B cell (primary cell): Measurements from ENCODE around the gene EED. TPM values are rescaled to one million over a fixed set of nuclear protein-coding genes. Genes with fewer than 3 reads are reported as not detected.

Experiments
- ATAC-seq: fragments of 200-7000 bp; cut with Tn5 transposase; one replicate; pipeline ENCODE4 v1.10.0; 2021; ENCODE audit warnings: low read depth, mild to moderate bottlenecking, moderate number of reproducible peaks, moderate library complexity
- CTCF ChIA-PET: fragments of 350-600 bp; sonication (Branson Sonifier 250); formaldehyde crosslinking; loops from one replicate; lab custom pipeline; 2021; ENCODE audit warnings: antibody characterized with exemption, inconsistent platforms; lab: Charles Lee
- POLR2A ChIA-PET: fragments of 350-600 bp; sonication (Branson Sonifier 250); formaldehyde crosslinking; loops from one replicate; lab custom pipeline; 2021; ENCODE audit warnings: antibody characterized with exemption; lab: Charles Lee
- DNase-seq: peaks from one replicate; pipeline ENCODE4 v3.0.0; 2013
- H2AFZ ChIP-seq: 2 replicates; pipeline ENCODE4 v1.6.1; 2012; ENCODE audit warnings: mild to moderate bottlenecking, low read depth, low read length; ENCODE audit not compliant: insufficient read depth, poor library complexity, severe bottlenecking
- H3K27ac ChIP-seq, 2 donors: 1 replicate in 1 of 2; 2 replicates in 1 of 2; pipeline ENCODE4 v1.5.1; 2012 to 2013; ENCODE audit warnings: low read length in 2 of 2, mild to moderate bottlenecking in 2 of 2, moderate library complexity in 1 of 2
- H3K27me3 ChIP-seq, 4 experiments: fragments of 200-600 bp in 1 of 4; sonication (generic) in 1 of 4; replicated peaks in 1 of 4; 1 replicate in 2 of 4; 2 replicates in 2 of 4; pipeline versions ENCODE4 v1.6.1 to v1.7.0; 2013 to 2016; ENCODE audit warnings: low read length in 3 of 4, mild to moderate bottlenecking in 2 of 4, mixed read lengths in 1 of 4, moderate library complexity in 1 of 4; ENCODE audit not compliant: insufficient read depth in 4 of 4, control insufficient read depth in 3 of 4; ENCODE audit errors: control extremely low read depth in 1 of 4
- H3K36me3 ChIP-seq, 2 experiments: replicated peaks in 1 of 2; 1 replicate in 1 of 2; 2 replicates in 1 of 2; pipeline versions ENCODE4 v1.6.1 to v1.7.1; 2013; ENCODE audit warnings: low read length in 1 of 2; ENCODE audit not compliant: insufficient read depth in 2 of 2, control insufficient read depth in 1 of 2; ENCODE audit errors: control extremely low read depth in 1 of 2, extremely low read depth in 1 of 2
- H3K4me1 ChIP-seq, 2 donors: fragments of 200-600 bp in 1 of 2; sonication (generic) in 1 of 2; 1 replicate in 1 of 2; 2 replicates in 1 of 2; pipeline versions ENCODE4 v1.5.1 to v1.6.1; 2013 to 2017; ENCODE audit warnings: low read length in 2 of 2; ENCODE audit not compliant: control insufficient read depth in 2 of 2, insufficient read depth in 2 of 2
- H3K4me2 ChIP-seq: replicated peaks from 2 replicates; pipeline ENCODE3; 2012; ENCODE audit warnings: mild to moderate bottlenecking, low read depth, low read length; ENCODE audit not compliant: poor library complexity, severe bottlenecking
- H3K4me3 ChIP-seq, 5 experiments: fragments of 200-600 bp in 1 of 5; sonication (generic) in 1 of 5; 1 replicate in 3 of 5; 2 replicates in 2 of 5; pipeline versions ENCODE4 v1.5.1 to v1.7.0; 2011 to 2016; ENCODE audit warnings: low read length in 4 of 5, mild to moderate bottlenecking in 4 of 5, low read depth in 2 of 5, control low read depth in 1 of 5, moderate library complexity in 1 of 5; ENCODE audit not compliant: insufficient read depth in 1 of 5; ENCODE audit errors: control extremely low read depth in 1 of 5, extremely low read depth in 1 of 5
- H3K79me2 ChIP-seq: fragments of 200-600 bp; sonication (generic); one replicate; pipeline ENCODE4 v1.6.0; 2016; ENCODE audit warnings: low read length; ENCODE audit not compliant: control insufficient read depth, insufficient read depth
- H3K9ac ChIP-seq: fragments of 200-600 bp; sonication (generic); 2 replicates; pipeline ENCODE4 v1.6.1; 2017; ENCODE audit warnings: mild to moderate bottlenecking, low read length, moderate library complexity
- H3K9me3 ChIP-seq, 3 donors: one replicate each; pipeline versions ENCODE4 v1.6.1 to v1.7.1; 2013; ENCODE audit warnings: low read length in 2 of 3; ENCODE audit not compliant: control insufficient read depth in 2 of 3, insufficient read depth in 1 of 3; ENCODE audit errors: control extremely low read depth in 1 of 3
- H4K20me1 ChIP-seq: 2 replicates; pipeline ENCODE4 v1.6.0; 2012; ENCODE audit warnings: mild to moderate bottlenecking, low read length; ENCODE audit not compliant: insufficient read depth, control insufficient read depth, poor library complexity, severe bottlenecking
- H3K27ac Mint-ChIP-seq: one replicate; pipeline ENCODE4 v1.8.0; 2021; ENCODE audit warnings: mixed read lengths
- H3K27me3 Mint-ChIP-seq: one replicate; pipeline ENCODE4 v1.8.0; 2021; ENCODE audit warnings: mixed read lengths
- H3K4me1 Mint-ChIP-seq: one replicate; pipeline ENCODE4 v1.8.0; 2021; ENCODE audit warnings: mixed read lengths
- H3K4me3 Mint-ChIP-seq: one replicate; pipeline ENCODE4 v1.8.0; 2021; ENCODE audit warnings: mixed read lengths
- H3K9me3 Mint-ChIP-seq: one replicate; pipeline ENCODE4 v1.8.0; 2022; ENCODE audit warnings: mixed read lengths; ENCODE audit not compliant: insufficient read depth
- EZH2 ChIP-seq: IDR thresholded peaks from 2 replicates; pipeline ENCODE4 v1.6.1; 2012; ENCODE audit warnings: borderline replicate concordance, low read depth, mild to moderate bottlenecking, moderate library complexity, low read length; ENCODE audit not compliant: insufficient read depth, poor library complexity, severe bottlenecking
- WGBS: methylation state at CpG from one replicate; pipeline ENCODE4 v1.1.5; 2013; ENCODE audit warnings: missing lambda C conversion rate; ENCODE audit not compliant: insufficient coverage; 5-methylcytosine and 5-hydroxymethylcytosine counted together
- intact Hi-C: fragments of 100-400 bp; cut with micrococcal nuclease; formaldehyde crosslinking; loops from one replicate; pipeline ENCODE4 v1.10.0; 2022
- polyA plus RNA-seq: library from polyadenylated mRNA; depleted of rRNA; stranded (reverse); fragments of >200 nt; gene quantifications from 2 replicates; pipeline ENCODE4 v1.2.3, GENCODE V29; 2012
- total RNA-seq, 2 donors: library from RNA; stranded (reverse); fragments of 120-200 nt in 1 of 2; gene quantifications; 1 replicate in 1 of 2; 2 replicates in 1 of 2; pipeline versions ENCODE4 v1.2.3 to v1.2.4, GENCODE V29; 2013 to 2022
- TF ChIP-seq, protein P1 (sequence below): fragments of 200-600 bp; IDR thresholded peaks from one replicate; pipeline ENCODE4 v1.8.0; 2022; ENCODE audit warnings: antibody characterized with exemption, mild to moderate bottlenecking

EED gene
- total and polyA plus RNA-seq, 2 donors (not counting 1 experiment from before 2014, with no cell fraction given) = 21.8 to 49.5 TPM

GRCh38 chr11:86275493-86276370 lies 31.2 kb downstream of the EED start:
- Histone ChIP-seq H3K9ac (no peak overlapping the region), H4K20me1 (peaks cover 13% of the 10 kb centered on the region), H3K27ac (no peak overlapping the region), H3K4me1 (no peaks in the 10 kb centered on the region), H3K4me2 (no peak overlapping the region), H3K9me3 (no peaks in the 10 kb centered on the region), H3K27me3 (no peaks in the 10 kb centered on the region), H3K79me2 (peaks cover 34% of the 10 kb centered on the region), H2AFZ (no peak overlapping the region), H3K4me3 (no peak overlapping the region), H3K36me3 (peaks cover 13 to 82% of the 10 kb centered on the region in 2 experiments)
- Mint-ChIP-seq H3K27me3 (no peaks in the 10 kb centered on the region), H3K9me3 (peaks cover 3% of the 10 kb centered on the region), H3K27ac (no peak overlapping the region), H3K4me1 (peaks cover 5% of the 10 kb centered on the region), H3K4me3 (no peak overlapping the region)
- intact Hi-C loops = no loop called here
- DNase-seq (no peak), ATAC-seq (no peak)
- TF ChIP-seq, protein P1, sequence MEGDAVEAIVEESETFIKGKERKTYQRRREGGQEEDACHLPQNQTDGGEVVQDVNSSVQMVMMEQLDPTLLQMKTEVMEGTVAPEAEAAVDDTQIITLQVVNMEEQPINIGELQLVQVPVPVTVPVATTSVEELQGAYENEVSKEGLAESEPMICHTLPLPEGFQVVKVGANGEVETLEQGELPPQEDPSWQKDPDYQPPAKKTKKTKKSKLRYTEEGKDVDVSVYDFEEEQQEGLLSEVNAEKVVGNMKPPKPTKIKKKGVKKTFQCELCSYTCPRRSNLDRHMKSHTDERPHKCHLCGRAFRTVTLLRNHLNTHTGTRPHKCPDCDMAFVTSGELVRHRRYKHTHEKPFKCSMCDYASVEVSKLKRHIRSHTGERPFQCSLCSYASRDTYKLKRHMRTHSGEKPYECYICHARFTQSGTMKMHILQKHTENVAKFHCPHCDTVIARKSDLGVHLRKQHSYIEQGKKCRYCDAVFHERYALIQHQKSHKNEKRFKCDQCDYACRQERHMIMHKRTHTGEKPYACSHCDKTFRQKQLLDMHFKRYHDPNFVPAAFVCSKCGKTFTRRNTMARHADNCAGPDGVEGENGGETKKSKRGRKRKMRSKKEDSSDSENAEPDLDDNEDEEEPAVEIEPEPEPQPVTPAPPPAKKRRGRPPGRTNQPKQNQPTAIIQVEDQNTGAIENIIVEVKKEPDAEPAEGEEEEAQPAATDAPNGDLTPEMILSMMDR = no peak
- no peak for TF ChIP-seq EZH2
- WGBS = no CpG with 5 or more reads among the region's 2 CpGs
- POLR2A ChIA-PET = no interaction called here
- CTCF ChIA-PET = no interaction called here

DNA sequence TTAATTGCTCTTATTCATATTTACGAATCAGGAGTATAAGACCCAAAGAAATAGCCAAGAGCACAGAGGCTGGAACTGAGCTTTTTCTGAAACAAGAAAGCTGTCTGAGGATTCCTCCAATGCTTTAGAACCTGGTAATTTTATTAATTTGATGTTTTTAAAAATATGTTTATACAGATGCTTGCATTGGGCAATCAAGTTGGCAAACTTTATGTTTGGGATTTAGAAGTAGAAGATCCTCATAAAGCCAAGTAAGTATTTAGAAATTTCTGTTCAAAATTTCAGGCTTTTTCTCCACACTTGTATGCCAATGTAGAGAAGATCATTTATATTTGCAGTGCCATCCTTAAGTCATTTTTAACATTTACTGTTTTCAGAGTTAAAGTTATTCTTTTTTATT lies 33.2 kb downstream of the EED start:
- Histone ChIP-seq H3K27ac (no peak overlapping the region), H4K20me1 (peaks cover 13% of the 10 kb centered on the region), H3K27me3 (no peaks in the 10 kb centered on the region), H3K4me1 (no peaks in the 10 kb centered on the region), H3K36me3 (peaks cover 15 to 69% of the 10 kb centered on the region in 2 experiments), H3K4me3 (no peak overlapping the region), H3K9ac (no peak overlapping the region), H2AFZ (no peak overlapping the region), H3K4me2 (no peak overlapping the region), H3K79me2 (peaks cover 19% of the 10 kb centered on the region), H3K9me3 (no peaks in the 10 kb centered on the region)
- intact Hi-C loops = no loop called here
- WGBS = no CpG with 5 or more reads among the region's 1 CpG
- no peak overlapping the region for H3K4me3 Mint-ChIP-seq
- no peaks in the 10 kb centered on the region for H3K27me3 Mint-ChIP-seq
- ChIA-PET CTCF (no interaction called here), POLR2A (no interaction called here)
- no peak overlapping the region for H3K27ac Mint-ChIP-seq
- peaks cover 3% of the 10 kb centered on the region for H3K9me3 Mint-ChIP-seq
- ATAC-seq = no peak
- no peak for DNase-seq
- peaks cover 5% of the 10 kb centered on the region for H3K4me1 Mint-ChIP-seq
- TF ChIP-seq EZH2 = no peak
- TF ChIP-seq, protein P1 = no peak
